B cell (primary cell): Measurements from ENCODE around the gene TNFRSF19.

Source experiments
- CTCF ChIP-seq: fragments of 200-600 bp; IDR thresholded peaks from one replicate; pipeline ENCODE4 v1.8.0; 2022; ENCODE audit warnings: antibody characterized with exemption, mild to moderate bottlenecking
- EZH2 ChIP-seq: IDR thresholded peaks from 2 replicates; pipeline ENCODE4 v1.6.1; 2012; ENCODE audit warnings: borderline replicate concordance, low read depth, mild to moderate bottlenecking, moderate library complexity, low read length; ENCODE audit not compliant: insufficient read depth, poor library complexity, severe bottlenecking

DNA sequence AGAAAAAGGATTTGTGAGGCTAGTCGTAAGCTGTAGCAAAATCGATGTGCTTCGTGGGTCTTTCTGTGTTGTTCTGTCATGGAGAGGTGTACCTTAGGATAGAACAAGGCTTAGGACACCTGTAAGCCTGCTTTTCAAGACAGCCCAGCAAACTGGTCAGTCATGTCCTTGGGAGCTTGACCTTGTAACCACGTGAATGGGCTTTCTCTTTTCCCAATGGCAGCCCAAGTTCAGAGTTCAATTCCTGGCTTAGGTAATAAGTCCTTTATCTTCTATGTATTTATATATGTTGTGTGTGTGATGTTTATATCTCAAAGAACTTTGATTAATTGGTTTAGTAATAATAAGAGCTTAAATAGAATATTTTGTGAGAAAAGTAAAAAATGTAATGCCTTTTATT, 112.9 kb downstream of the TNFRSF19 start:
- TF ChIP-seq CTCF (no peak), EZH2 (no peak)
